Measurements from ENCODE around the gene GATA5.

The GATA5 gene

DNA sequence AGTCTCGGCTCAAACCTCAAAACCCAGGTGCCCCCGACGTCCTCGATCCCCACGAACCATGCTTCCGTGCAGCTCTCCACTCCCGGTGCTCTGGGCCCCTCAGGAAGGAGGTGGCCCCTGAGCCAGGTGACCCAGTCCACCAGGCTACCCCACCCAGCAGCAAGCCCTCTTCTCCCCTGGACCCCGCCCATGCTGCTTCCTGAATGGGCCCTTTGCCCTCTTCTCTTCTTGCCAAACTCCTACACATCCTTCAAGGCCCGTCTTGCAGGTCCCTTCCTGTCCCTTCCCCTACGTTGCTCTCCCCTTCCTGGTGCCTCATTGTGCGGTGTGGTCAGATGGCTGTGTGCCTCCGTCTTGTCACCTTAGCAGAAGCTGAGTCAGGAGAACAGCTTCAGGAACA lies 3.4 kb upstream of the GATA5 start:
- no peaks in the 10 kb centered on the region for H3K9me3 Mint-ChIP-seq
- no peaks in the 10 kb centered on the region for H3K36me3 Mint-ChIP-seq
- no peak overlapping the region for H3K4me3 Mint-ChIP-seq
- H3K4me1 Mint-ChIP-seq = peaks cover 24 to 39% of the 10 kb centered on the region in 2 donors
- no peak overlapping the region for H3K27ac Mint-ChIP-seq
- peaks cover 55 to 81% of the 10 kb centered on the region in 2 donors for H3K27me3 Mint-ChIP-seq
- DNase-seq = no peak
- ATAC-seq (replicated peaks) = no peak

DNA sequence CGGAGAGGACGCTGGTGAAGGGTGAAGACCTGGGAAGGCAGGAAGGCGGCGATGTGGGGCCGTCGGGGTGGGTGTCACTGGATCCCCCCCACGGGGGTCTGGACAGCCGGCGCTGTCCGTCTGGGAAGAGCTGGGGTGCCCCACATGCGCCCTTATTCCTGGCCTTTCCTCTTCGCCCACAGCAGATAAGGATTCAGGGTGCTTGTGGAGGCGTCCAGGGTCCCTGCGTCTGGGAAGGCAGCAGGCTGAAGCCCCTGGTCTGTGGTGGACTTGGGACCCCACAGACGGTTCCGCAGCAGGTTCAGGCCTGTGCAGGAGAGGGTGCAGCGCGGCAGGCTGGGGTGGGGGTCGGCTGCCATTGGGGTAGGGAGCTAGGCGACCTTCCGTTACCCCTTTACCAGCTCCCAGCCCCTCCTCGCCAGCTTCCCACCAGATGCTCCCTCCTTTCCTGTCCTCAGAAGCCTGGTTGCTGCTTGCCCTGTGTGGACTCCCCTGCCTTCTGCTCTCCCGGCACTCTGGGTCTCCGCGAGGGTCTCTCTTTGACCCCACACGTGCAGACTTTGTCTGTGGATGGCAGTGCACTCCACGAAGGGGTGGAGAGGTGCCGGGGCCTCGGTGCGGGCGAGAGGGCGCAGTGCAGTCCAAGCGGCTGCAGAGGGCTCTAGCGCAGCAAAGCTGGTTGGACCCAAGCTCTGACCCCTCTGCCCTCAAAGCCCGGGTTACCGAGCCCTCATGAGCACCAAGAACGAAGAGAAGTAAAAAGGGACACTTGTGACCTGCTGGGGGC lies 2.1 kb upstream of the GATA5 start:
- no peak overlapping the region for H3K4me3 Mint-ChIP-seq

DNA sequence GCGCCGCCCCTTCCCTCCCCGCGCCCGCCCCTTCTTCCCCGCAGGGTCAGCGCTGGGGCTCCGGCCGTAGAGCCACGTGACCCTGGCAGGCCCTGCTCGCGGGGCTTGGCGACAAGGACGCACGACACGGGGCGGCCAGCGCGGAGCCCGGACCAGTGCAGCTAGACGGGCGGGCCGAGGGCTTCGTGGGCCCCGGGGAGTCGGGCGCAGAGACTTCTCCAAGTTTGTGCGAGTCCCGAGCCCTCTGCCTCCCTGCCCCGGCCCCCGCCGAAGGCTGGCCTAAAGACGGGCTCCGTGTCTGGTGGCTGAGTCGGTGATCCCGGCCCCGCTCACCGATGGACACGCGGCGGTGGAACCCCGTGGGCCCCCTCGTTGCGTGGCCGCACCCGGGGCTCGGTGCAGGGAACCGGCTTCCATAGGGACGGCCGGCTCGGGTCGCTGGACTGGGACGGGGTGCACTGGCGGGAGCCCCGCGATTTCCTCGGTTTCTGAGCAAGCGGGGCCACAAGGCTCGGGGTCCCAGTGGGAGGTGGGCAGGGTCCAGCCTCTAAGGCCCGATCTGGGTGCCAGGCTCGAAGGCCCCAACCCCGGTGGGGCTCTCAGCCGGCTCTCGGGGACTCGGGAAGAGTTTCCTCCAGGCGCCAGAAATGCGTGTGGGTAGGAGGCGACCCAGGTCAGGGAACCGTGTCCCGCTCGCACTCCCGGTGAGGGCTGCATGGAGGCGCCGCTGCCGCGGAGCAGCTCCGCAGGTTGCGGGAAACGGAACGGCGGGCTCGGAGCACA lies 452 bp upstream of the GATA5 start:
- Mint-ChIP-seq H3K27ac (no peak overlapping the region), H3K36me3 (no peaks in the 10 kb centered on the region), H3K9me3 (no peaks in the 10 kb centered on the region), H3K4me1 (peaks cover 19 to 24% of the 10 kb centered on the region in 2 donors), H3K27me3 (peaks cover 46 to 75% of the 10 kb centered on the region in 2 donors), H3K4me3 (peak overlapping the region in 1 of 2 donors; percentile 76)
- DNase-seq = no peak
- peak; percentile 21 to 41 for ATAC-seq (replicated peaks)

More for the DNA sequence above, 2.1 kb upstream of the GATA5 start:
- peaks cover 24 to 32% of the 10 kb centered on the region in 2 donors for H3K4me1 Mint-ChIP-seq
- no peak for DNase-seq
- H3K36me3 Mint-ChIP-seq = no peaks in the 10 kb centered on the region
- peak in 1 of 2 donors; percentile 33 for ATAC-seq (replicated peaks)
- no peak overlapping the region for H3K27ac Mint-ChIP-seq
- no peaks in the 10 kb centered on the region for H3K9me3 Mint-ChIP-seq
- H3K27me3 Mint-ChIP-seq = peaks cover 43 to 79% of the 10 kb centered on the region in 2 donors

DNA sequence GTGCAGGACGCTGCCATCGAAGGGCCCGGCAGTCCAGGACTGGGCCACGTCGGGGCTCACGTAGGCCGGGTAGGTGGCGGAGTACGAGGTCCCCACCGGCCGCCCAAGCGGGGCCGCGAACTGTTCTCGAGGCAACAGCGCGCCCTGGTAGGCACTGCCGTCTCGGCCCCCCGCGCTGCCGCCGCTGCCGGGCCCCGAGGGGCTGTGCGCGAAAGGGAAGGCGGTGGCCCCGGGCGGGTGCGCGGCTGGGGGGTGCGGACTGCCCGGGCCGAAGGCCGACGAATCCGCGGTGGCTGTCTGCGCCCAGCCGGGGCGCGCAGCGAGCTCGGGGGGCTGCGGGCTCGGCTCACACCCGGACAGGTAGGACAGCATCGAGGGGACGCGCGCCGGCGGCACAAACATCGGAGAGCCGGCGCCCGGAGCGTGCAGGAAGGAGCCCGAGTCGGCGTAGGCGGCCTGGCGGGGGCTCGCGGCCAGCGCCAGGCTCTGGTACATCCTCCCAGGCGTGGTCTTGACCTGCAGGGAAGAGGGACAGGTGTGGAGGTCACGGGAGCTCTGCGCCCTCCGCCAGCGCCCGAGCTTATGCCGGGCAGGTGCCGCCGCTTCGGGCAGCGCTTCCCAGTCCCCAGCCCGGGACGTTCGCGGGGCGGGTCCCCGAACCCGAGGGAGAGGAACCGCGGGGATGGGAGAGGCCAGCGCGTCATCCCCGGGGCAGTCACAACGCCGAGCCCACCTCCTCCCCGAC lies 596 bp downstream of the GATA5 start:
- ATAC-seq (replicated peaks) (peak in 1 of 2 donors; percentile 8), DNase-seq (no peak)
- Mint-ChIP-seq H3K27me3 (peaks cover 55 to 71% of the 10 kb centered on the region in 2 donors), H3K4me3 (peak overlapping the region in 1 of 2 donors; percentile 25), H3K9me3 (no peaks in the 10 kb centered on the region), H3K4me1 (peaks cover 14 to 19% of the 10 kb centered on the region in 2 donors), H3K27ac (no peak overlapping the region), H3K36me3 (no peaks in the 10 kb centered on the region)

DNA sequence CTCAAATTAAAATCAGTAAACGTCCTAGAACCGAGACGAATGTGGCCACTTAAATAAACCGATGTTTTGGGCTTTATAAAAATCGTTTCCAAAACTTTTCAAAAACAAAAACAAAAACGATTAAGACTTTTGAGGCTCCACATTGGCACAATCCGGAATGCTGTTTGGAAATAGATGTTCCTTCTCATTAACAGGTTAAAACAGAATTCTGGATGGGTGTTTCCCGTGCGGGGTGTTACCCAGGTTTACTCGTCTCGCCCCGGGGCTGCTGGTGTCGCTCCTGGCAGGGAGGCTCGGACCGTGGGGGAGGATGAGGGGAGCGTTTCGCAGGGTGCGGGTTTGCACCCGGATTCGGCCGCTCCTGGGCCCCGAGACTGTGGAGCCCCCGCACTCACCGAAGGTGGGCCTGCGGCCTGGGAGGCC lies 1.2 kb downstream of the GATA5 start:
- no peaks in the 10 kb centered on the region for H3K9me3 Mint-ChIP-seq
- no peak overlapping the region for H3K4me3 Mint-ChIP-seq
- peaks cover 11 to 16% of the 10 kb centered on the region in 2 donors for H3K4me1 Mint-ChIP-seq
- no peak for DNase-seq
- H3K27me3 Mint-ChIP-seq = peaks cover 56 to 71% of the 10 kb centered on the region in 2 donors
- ATAC-seq (replicated peaks) = no peak
- peak overlapping the region; percentile 47 for H3K27ac Mint-ChIP-seq
- no peaks in the 10 kb centered on the region for H3K36me3 Mint-ChIP-seq

DNA sequence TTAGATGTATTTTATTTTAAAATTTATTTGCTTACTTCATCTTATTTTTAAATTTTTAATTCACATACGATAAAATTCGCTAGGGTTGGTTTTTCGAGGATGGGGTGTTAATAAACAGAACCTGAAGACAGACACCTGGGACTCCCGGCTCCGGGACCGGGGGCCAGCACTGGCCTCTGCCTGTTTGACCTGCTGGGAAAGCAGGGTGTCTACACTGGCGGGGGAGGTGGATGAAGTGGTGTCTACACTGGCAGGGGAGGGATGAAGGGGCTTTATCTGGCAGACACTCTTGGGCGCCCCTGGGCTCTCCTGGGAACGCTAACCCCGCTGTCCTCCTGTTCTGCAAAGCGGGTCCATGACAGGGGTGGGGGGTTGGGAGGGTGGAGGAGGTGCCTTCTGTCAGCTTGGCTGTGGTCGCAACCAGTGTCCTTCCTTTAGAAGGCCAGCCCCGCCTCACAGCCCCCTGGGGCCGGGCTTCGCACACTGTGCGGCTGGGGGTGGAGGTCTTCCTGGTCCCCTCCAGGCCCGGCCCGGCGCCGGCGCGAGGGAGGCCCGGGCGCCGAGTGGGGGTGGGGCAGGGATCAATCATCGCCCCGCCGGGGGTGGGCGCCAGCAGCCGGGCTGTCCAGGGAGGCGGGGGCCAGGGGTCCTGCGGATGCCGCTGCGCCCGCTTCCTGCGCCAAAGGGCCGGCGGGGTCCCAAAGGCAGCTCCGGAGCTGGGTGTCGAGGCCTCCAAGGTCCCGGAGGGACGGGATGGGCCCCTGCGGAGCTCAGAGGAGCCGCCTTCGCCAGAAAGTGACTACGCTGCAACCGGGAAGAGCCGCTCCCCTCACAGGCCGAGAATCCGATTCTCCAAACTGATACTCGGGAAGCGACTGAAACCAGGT lies 1.8 kb downstream of the GATA5 start:
- peaks cover 55 to 71% of the 10 kb centered on the region in 2 donors for H3K27me3 Mint-ChIP-seq

DNA sequence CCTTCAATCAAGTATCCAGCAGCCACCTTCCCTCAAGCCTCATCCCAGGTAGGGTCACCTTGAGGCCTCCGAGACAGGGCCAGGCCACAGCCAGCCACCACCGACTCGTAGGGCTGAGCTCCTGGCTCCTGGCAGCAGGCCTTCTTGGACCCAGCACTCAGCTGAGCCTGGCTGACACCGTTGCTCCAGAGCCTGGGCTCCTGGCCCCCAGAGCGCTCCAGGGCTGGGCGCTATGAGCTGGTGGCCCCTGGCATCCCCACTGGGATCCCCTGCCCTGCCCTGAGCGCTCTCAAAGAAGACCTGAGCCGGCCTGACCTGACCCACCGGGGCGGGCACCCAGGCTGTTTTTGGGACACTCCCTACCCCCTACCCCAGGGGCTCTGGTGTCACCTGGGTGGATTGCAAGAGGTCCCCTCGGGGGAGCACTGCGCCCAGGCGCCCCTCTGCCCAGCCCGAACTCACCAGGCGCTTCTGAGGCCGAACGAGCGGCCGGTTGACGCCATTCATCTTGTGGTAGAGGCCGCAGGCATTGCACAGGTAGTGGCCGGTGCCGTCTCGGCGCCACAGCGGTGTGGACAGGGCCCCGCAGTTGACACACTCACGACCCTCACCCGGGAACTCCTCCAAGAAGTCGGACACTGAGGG lies 2.7 kb downstream of the GATA5 start:
- H3K27ac Mint-ChIP-seq = no peak overlapping the region
- H3K27me3 Mint-ChIP-seq = peaks cover 51 to 67% of the 10 kb centered on the region in 2 donors
- ATAC-seq (replicated peaks) = no peak

More for the DNA sequence above, 1.8 kb downstream of the GATA5 start:
- H3K27ac Mint-ChIP-seq = peak overlapping the region; percentile 47
- H3K9me3 Mint-ChIP-seq = no peaks in the 10 kb centered on the region
- H3K4me3 Mint-ChIP-seq = no peak overlapping the region
- no peaks in the 10 kb centered on the region for H3K36me3 Mint-ChIP-seq
- peaks cover 7 to 14% of the 10 kb centered on the region in 2 donors for H3K4me1 Mint-ChIP-seq
- ATAC-seq (replicated peaks) (no peak), DNase-seq (no peak)

DNA sequence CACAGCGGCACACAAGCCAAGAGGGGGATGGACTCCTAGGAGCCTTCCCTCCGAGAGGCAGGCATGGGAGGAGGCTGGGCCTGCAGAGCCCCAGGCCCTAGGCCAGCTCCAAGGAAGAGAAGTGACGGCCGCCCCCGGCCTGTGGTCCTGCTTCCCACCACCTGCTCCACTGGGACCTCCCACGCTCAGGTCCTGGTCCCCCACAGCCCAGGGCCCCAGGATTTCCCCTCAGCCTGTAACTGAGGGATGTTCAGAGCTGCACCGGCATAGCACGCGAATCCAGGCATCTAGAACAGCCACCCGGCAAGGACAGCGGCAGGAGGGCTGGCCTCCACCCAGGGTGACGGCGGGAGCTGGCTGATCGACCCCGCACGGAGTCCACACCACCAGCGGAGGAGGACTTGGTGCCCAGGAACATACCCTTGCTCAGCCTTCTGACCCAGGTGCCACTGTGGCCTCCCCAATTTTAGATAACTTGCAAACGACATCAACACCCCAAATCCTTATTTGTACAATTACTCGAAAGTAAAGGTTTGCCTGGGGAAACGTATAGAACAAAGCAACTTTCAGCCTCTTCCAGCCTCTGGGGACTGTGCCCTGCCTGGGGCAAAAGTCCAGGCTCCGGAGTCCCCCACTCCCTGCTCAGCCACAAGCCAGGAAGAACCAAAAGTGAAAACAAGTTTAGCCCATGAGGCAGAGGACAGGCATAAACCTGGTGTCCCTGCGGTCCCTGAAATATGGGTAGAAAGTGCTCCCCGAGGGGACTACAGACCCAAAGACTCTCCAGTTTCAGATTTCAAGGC lies 3.5 kb downstream of the GATA5 start:
- no peak for ATAC-seq (replicated peaks)

More for the DNA sequence above, 2.7 kb downstream of the GATA5 start:
- H3K4me3 Mint-ChIP-seq = no peak overlapping the region
- peaks cover 7 to 14% of the 10 kb centered on the region in 2 donors for H3K4me1 Mint-ChIP-seq
- no peaks in the 10 kb centered on the region for H3K36me3 Mint-ChIP-seq
- no peak for DNase-seq
- no peaks in the 10 kb centered on the region for H3K9me3 Mint-ChIP-seq

DNA sequence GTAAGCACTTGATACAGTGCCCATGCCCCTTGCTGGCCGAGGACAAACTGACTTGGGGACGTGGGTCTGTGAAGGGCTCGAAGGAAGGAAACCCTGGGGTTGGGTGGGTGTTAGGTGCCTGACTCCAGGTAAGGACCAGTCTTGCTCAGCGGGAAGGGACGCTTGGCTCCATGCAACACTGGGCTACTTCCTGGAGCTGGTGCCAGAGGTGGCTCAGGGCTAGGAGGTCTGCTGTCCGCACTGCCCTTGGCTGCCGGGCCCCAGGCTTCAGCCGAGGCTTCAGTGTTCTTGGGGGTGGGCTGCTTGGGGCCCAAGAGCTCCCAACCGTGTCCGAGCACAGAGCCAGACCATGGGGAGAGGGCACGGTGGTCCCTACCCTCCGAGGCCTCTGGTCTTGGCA lies 5.3 kb downstream of the GATA5 start:
- Mint-ChIP-seq H3K4me1 (peaks cover 0 to 4% of the 10 kb centered on the region in 2 donors), H3K4me3 (no peak overlapping the region), H3K9me3 (no peaks in the 10 kb centered on the region), H3K27ac (no peak overlapping the region), H3K36me3 (no peaks in the 10 kb centered on the region), H3K27me3 (peaks cover 36 to 51% of the 10 kb centered on the region in 2 donors)
- no peak for DNase-seq
- no peak for ATAC-seq (replicated peaks)

More for the DNA sequence above, 3.5 kb downstream of the GATA5 start:
- DNase-seq = no peak
- H3K27ac Mint-ChIP-seq = no peak overlapping the region
- no peaks in the 10 kb centered on the region for H3K9me3 Mint-ChIP-seq
- H3K4me3 Mint-ChIP-seq = no peak overlapping the region
- no peaks in the 10 kb centered on the region for H3K36me3 Mint-ChIP-seq
- H3K27me3 Mint-ChIP-seq = peaks cover 44 to 61% of the 10 kb centered on the region in 2 donors
- H3K4me1 Mint-ChIP-seq = peaks cover 7 to 12% of the 10 kb centered on the region in 2 donors

DNA sequence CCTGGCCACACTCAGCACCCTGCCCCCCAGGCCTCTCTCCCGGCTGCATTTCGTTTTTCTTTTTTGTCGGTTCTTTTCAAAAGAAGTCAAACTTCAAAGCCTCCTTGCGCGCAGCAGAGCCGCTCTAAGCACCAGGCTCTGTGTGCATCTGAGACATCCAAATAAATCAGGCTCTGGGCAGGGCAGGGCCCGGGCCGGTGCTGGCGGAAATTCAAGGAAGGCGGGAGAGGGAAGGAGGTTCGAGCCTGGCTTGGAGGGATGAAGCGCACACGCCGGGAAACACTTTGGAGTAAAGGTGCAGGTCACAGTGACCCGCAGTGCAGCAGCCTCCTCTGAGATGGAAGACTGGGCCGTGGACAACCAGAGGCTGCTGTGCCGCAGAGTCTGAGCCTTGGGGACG lies 5.8 kb downstream of the GATA5 start:
- H3K4me1 Mint-ChIP-seq = peaks cover 0 to 4% of the 10 kb centered on the region in 2 donors
- no peak overlapping the region for H3K27ac Mint-ChIP-seq
- H3K27me3 Mint-ChIP-seq = peaks cover 36 to 51% of the 10 kb centered on the region in 2 donors
- no peaks in the 10 kb centered on the region for H3K36me3 Mint-ChIP-seq
- ATAC-seq (replicated peaks) (no peak), DNase-seq (no peak)
- H3K9me3 Mint-ChIP-seq = no peaks in the 10 kb centered on the region
- no peak overlapping the region for H3K4me3 Mint-ChIP-seq

DNA sequence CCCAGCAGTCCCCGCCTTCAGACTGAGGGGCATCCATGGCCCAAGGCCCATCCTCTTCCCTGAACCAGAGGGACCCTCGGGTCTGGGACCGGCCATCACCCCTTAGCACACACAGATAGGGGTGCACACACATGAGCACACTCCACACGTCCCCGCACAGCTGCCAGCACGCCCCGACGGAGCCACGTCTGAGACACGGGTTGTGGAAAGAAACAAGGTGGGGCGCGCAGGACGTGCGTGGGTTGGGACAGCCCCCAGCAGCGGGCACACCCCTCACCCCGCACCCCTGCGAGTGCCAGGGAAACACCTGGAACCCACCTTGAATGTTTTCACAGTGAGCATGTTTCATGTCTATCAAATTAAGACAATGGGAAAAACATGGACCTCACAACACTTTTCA lies 6.4 kb downstream of the GATA5 start:
- Mint-ChIP-seq H3K27ac (no peak overlapping the region), H3K4me3 (no peak overlapping the region)

DNA sequence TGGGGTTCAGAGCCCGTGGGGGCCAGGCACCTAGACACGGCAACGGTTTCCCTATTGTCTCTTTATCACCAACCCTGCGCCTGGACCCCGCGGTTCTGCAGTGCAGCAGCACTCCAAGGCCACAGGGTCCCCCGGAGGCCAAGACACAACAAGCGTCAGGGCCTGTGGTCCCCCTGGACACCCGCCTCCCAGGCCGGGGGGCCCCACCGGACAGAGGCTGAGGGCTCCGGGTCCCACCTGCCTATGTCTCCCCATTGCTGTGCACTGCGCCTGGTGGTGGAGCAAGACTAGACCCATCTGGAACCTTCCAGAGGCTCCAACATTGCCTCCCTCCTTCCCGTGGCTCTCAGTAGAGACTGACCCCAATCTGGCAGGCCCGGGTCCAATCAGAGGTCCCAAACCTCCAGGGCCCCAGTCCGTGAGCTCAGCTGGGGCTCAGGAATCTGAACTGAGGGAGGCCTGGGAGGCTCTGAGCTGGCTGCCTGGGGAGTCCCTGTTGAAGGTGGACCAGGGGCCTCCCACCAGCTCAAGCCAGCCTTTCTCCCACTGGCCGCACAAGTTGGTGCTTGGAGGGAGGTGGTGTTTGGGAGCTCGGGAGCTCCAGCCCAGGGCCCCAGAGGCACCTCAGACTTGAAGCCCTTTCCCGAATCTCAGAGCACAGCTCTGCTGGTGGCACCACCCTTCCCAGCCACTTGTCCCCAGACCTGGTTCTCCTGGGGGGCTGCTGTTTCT lies 8.8 kb downstream of the GATA5 start:
- no peak for DNase-seq
- no peaks in the 10 kb centered on the region for H3K36me3 Mint-ChIP-seq

More for the DNA sequence above, 6.4 kb downstream of the GATA5 start:
- Mint-ChIP-seq H3K4me1 (peaks cover 0 to 4% of the 10 kb centered on the region in 2 donors), H3K9me3 (no peaks in the 10 kb centered on the region), H3K27me3 (peaks cover 36 to 46% of the 10 kb centered on the region in 2 donors), H3K36me3 (no peaks in the 10 kb centered on the region)
- DNase-seq = no peak
- no peak for ATAC-seq (replicated peaks)

More for the DNA sequence above, 8.8 kb downstream of the GATA5 start:
- peaks cover 0 to 1% of the 10 kb centered on the region in 2 donors for H3K4me1 Mint-ChIP-seq
- ATAC-seq (replicated peaks) = peak in 1 of 2 donors; percentile 23
- no peak overlapping the region for H3K4me3 Mint-ChIP-seq
- no peaks in the 10 kb centered on the region for H3K9me3 Mint-ChIP-seq
- H3K27me3 Mint-ChIP-seq = peaks cover 26% of the 10 kb centered on the region in 2 donors
- no peak overlapping the region for H3K27ac Mint-ChIP-seq

Data from stimulated activated naive B cell treated with anti-CD40 and anti-IgM and Interleukin-4, amounts not matched to agents 10 μg/mL and 1 μg/mL and 100 μg/mL, for 72 hours (primary cell).